GM23338 (cell line): ENCODE measurements around the gene GALNT15. TPM values are rescaled to one million over a fixed set of nuclear protein-coding genes. Genes with fewer than 3 reads are reported as not detected.
A peak's percentile ranks its signal among the peaks of the same experiment; 100 is the strongest.

Experiments
- ATAC-seq: fragments of 200-7000 bp; cut with Tn5 transposase; 3 replicates; pipeline ENCODE4 v1.9.1; 2020
- DNase-seq: peaks from one replicate; pipeline ENCODE4 v3.0.0-alpha.2; 2015; ENCODE audit warnings: low spot score
- H2AFZ ChIP-seq: fragments of 200-600 bp; sonication (generic); 2 replicates; pipeline ENCODE4 v1.8.0; 2016; ENCODE audit warnings: antibody characterized with exemption, mild to moderate bottlenecking, moderate library complexity
- H3F3A ChIP-seq: fragments of 200-600 bp; sonication (generic); replicated peaks from 2 replicates; pipeline ENCODE4 v1.8.0; 2017; ENCODE audit warnings: antibody characterized with exemption, mixed run types, low read depth
- H3K27ac ChIP-seq: fragments of 200-600 bp; sonication (generic); 2 replicates; pipeline ENCODE4 v1.6.1; 2016; ENCODE audit warnings: low read depth
- H3K27me3 ChIP-seq: fragments of 200-600 bp; sonication (generic); 2 replicates; pipeline ENCODE4 v1.8.0; 2016; ENCODE audit warnings: mild to moderate bottlenecking, mixed run types, moderate library complexity; ENCODE audit not compliant: insufficient read depth
- H3K36me3 ChIP-seq: fragments of 200-600 bp; sonication (generic); 2 replicates; pipeline ENCODE4 v1.8.0; 2016; ENCODE audit warnings: mild to moderate bottlenecking; ENCODE audit not compliant: insufficient read depth
- H3K4me1 ChIP-seq: fragments of 200-600 bp; sonication (generic); 2 replicates; pipeline ENCODE4 v1.8.0; 2016; ENCODE audit warnings: mild to moderate bottlenecking, moderate library complexity; ENCODE audit not compliant: insufficient read depth
- H3K4me2 ChIP-seq: fragments of 200-600 bp; sonication (generic); 2 replicates; pipeline ENCODE4 v1.7.1; 2017; ENCODE audit warnings: mixed run types
- H3K4me3 ChIP-seq: fragments of 200-600 bp; sonication (generic); 2 replicates; pipeline ENCODE4 v1.6.1; 2016; ENCODE audit warnings: mixed run types
- H3K79me2 ChIP-seq: fragments of 200-600 bp; sonication (generic); replicated peaks from 2 replicates; pipeline ENCODE4 v1.8.0; 2017; ENCODE audit warnings: mild to moderate bottlenecking; ENCODE audit not compliant: insufficient read depth
- H3K9me2 ChIP-seq: fragments of 200-600 bp; sonication (generic); 2 replicates; pipeline ENCODE4 v1.8.0; 2017; ENCODE audit not compliant: insufficient read depth
- H4K20me1 ChIP-seq: fragments of 200-600 bp; sonication (generic); replicated peaks from 2 replicates; pipeline ENCODE4 v1.8.0; 2017; ENCODE audit warnings: mild to moderate bottlenecking; ENCODE audit not compliant: insufficient read depth
- H3K27ac Mint-ChIP-seq: 2 replicates; pipeline ENCODE4 v1.8.0; 2020; ENCODE audit warnings: inconsistent platforms, mild to moderate bottlenecking, moderate library complexity, mixed read lengths
- H3K27me3 Mint-ChIP-seq: 3 replicates; pipeline ENCODE4 v1.8.0; 2022; ENCODE audit warnings: low read depth, mild to moderate bottlenecking, moderate library complexity, mixed read lengths, inconsistent platforms; ENCODE audit not compliant: insufficient read depth, poor library complexity
- H3K36me3 Mint-ChIP-seq: 3 replicates; pipeline ENCODE4 v1.8.0; 2021; ENCODE audit warnings: low read depth, mild to moderate bottlenecking, inconsistent platforms, moderate library complexity, mixed read lengths
- H3K4me1 Mint-ChIP-seq: 3 replicates; pipeline ENCODE4 v1.8.0; 2020; ENCODE audit warnings: mild to moderate bottlenecking, inconsistent platforms, mixed read lengths
- H3K4me3 Mint-ChIP-seq: 3 replicates; pipeline ENCODE4 v1.8.0; 2021; ENCODE audit warnings: moderate library complexity, mild to moderate bottlenecking, inconsistent platforms, mixed read lengths
- H3K9me3 Mint-ChIP-seq: 3 replicates; pipeline ENCODE4 v1.8.0; 2020; ENCODE audit warnings: moderate library complexity, mild to moderate bottlenecking, inconsistent platforms, mixed read lengths
- CREB1 ChIP-seq: fragments of 250-450 bp; sonication (Bioruptor Pico); IDR thresholded peaks from 2 replicates; pipeline ENCODE4 v1.5.0; 2020; ENCODE audit warnings: low read depth, mild to moderate bottlenecking, moderate library complexity
- CTCF ChIP-seq, 2 experiments: fragments of 200-600 bp in 1 of 2; sonication (generic) in 1 of 2; conservative IDR thresholded peaks; 2 replicates each; pipeline versions ENCODE4 v1.5.1 to v1.6.1; 2016 to 2017; ENCODE audit warnings: antibody characterized with exemption in 2 of 2, low read depth in 2 of 2, mild to moderate bottlenecking in 2 of 2, moderate library complexity in 1 of 2
- EZH2 ChIP-seq: fragments of 200-600 bp; sonication (generic); IDR thresholded peaks from one replicate; pipeline ENCODE4 v1.8.0; 2017; ENCODE audit warnings: antibody characterized with exemption, mild to moderate bottlenecking, low read depth; ENCODE audit not compliant: unreplicated experiment
- POLR2AphosphoS5 ChIP-seq: IDR thresholded peaks from 2 replicates; pipeline ENCODE4 v1.6.1; 2016; ENCODE audit warnings: antibody characterized with exemption, low read depth
- REST ChIP-seq: IDR thresholded peaks from one replicate; pipeline ENCODE4 v1.6.1; 2018; ENCODE audit warnings: antibody characterized with exemption; ENCODE audit not compliant: unreplicated experiment
- STAT1 ChIP-seq: IDR thresholded peaks from one replicate; pipeline ENCODE4 v1.6.1; 2016; ENCODE audit warnings: antibody characterized with exemption; ENCODE audit not compliant: unreplicated experiment
- ZNF114 ChIP-seq: fragments of 250-450 bp; sonication (Bioruptor Pico); IDR thresholded peaks from 2 replicates; pipeline ENCODE4 v1.5.0; 2020; ENCODE audit warnings: mild to moderate bottlenecking, moderate library complexity
- polyA plus RNA-seq: library from polyadenylated mRNA; unstranded; fragments of >200 nt; fragmentation: Nextera tagmentation; extraction: Ambion mirVana; gene quantifications from 2 replicates; pipeline ENCODE4 v1.2.1, GENCODE V29; 2016
- total RNA-seq: library from RNA; depleted of rRNA; stranded (reverse); fragments of >200 nt; shearing (Covaris generic); gene quantifications from 2 replicates; pipeline ENCODE4 v1.2.3, GENCODE V29; 2014

The GALNT15 gene
- total and polyA plus RNA-seq, 2 experiments from 2014 or later = 0.06 to 0.35 TPM

GRCh38 chr3:16174976-16175901 is 759 bp downstream of the GALNT15 start:
- Mint-ChIP-seq H3K36me3 (no peaks in the 10 kb centered on the region), H3K27me3 (peaks cover 4% of the 10 kb centered on the region), H3K27ac (no peak overlapping the region), H3K4me1 (peaks cover 5% of the 10 kb centered on the region; the same call in 2 of the 3 replicates), H3K9me3 (no peaks in the 10 kb centered on the region), H3K4me3 (no peak overlapping the region)
- no peak for ATAC-seq
- Histone ChIP-seq H3K4me1 (no peaks in the 10 kb centered on the region), H3F3A (no peaks in the 10 kb centered on the region), H2AFZ (no peak overlapping the region; the same call in 1 of the 2 replicates), H3K4me3 (no peak overlapping the region), H3K4me2 (no peak overlapping the region), H3K27me3 (no peaks in the 10 kb centered on the region), H4K20me1 (no peaks in the 10 kb centered on the region), H3K36me3 (no peaks in the 10 kb centered on the region), H3K27ac (no peak overlapping the region), H3K9me2 (peaks cover 10% of the 10 kb centered on the region; the same call in 1 of the 2 replicates), H3K79me2 (no peaks in the 10 kb centered on the region)
- peak; percentile 11 for DNase-seq
- TF ChIP-seq EZH2 (no peak), REST (no peak), ZNF114 (CRISPR knock-in tag) (no peak), STAT1 (no peak), POLR2AphosphoS5 (no peak), CTCF (conservative IDR thresholded peaks at IDR 0.05; ENCODE audit: low read depth in 2 of 2) (no peak; a peak in 1 of 4 replicates)

GRCh38 chr3:16176391-16177030 is 2.0 kb downstream of the GALNT15 start:
- Histone ChIP-seq H3K4me1 (no peaks in the 10 kb centered on the region), H2AFZ (no peak overlapping the region), H3K4me3 (no peak overlapping the region), H3K4me2 (no peak overlapping the region), H3K36me3 (no peaks in the 10 kb centered on the region), H3K79me2 (no peaks in the 10 kb centered on the region), H4K20me1 (no peaks in the 10 kb centered on the region), H3F3A (no peaks in the 10 kb centered on the region), H3K9me2 (0 out of 2 replicates have a peak, but pooled peaks cover 3% of the 10 kb centered on the region), H3K27me3 (no peaks in the 10 kb centered on the region), H3K27ac (no peak overlapping the region)
- DNase-seq (no peak), ATAC-seq (no peak)
- H3K4me1 Mint-ChIP-seq = peaks cover 13% of the 10 kb centered on the region
- H3K27me3 Mint-ChIP-seq = peaks cover 2% of the 10 kb centered on the region
- no peaks in the 10 kb centered on the region for H3K36me3 Mint-ChIP-seq
- H3K4me3 Mint-ChIP-seq = no peak overlapping the region
- no peaks in the 10 kb centered on the region for H3K9me3 Mint-ChIP-seq
- no peak overlapping the region for H3K27ac Mint-ChIP-seq
- TF ChIP-seq CREB1 = no peak
- no peak for TF ChIP-seq CTCF (conservative IDR thresholded peaks at IDR 0.05; ENCODE audit: low read depth in 2 of 2)
